GM21447 (cell line): Measurements from ENCODE around the gene PTPRS.
"Not testable (repeated sequence)": the region's sequence is repeated elsewhere in the genome, so short reads cannot be mapped to it uniquely, and the experiment has no call there.

ENCODE experiments used
- ATAC-seq: cut with Tn5 transposase; IDR thresholded peaks from one replicate; pipeline ENCODE4 v1.9.1; 2021; ENCODE audit not compliant: unreplicated experiment

The PTPRS gene

DNA sequence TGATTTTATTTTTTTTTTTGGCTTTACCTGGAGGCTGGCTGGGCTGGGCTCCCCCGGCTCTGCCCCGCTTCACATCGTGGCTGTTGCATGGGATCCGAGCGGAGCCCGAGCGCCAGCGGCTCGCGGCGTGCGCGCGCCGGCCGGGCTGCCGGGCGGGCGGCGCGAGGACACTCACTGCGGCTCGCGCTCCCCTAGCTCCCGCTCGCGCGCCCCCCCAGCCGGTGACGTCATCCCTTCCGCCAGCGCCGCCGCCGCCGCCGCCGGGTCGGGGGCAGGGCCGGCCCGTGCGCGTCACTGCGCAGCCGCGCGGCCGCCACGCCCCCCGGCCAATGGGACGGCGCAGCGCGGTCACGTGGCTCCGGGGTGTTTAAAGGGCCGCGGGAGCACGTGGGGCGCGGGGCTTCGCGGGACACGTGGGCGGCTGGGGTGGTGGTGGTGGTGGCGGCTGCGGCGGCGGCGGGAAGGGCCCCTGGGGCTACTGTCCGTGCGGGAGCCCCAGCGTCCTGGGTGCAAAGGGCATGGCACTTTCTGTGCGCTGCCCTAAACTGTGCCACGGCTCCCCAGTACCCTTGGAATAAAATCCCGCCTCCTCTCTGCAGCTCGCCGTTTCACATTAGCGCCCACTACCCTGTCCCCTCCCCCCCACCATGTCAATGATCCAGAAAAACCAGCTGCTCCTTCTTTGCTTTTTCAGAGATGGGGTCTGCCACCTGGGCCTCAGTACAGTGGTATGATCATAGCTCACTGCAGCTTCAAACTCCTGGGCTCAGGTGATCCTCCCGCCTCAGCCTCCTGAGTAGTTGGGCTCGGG is at the start of gene PTPRS:
Gene PTPRS (minus strand): TSS at position 176 of the 811 bp plus-strand sequence. CDS start 54,672 bp downstream, outside the sequence.
- no peak for ATAC-seq

GRCh38 chr19:5389353-5389752 is 48.7 kb upstream of the PTPRS start:
- no peak for ATAC-seq

DNA sequence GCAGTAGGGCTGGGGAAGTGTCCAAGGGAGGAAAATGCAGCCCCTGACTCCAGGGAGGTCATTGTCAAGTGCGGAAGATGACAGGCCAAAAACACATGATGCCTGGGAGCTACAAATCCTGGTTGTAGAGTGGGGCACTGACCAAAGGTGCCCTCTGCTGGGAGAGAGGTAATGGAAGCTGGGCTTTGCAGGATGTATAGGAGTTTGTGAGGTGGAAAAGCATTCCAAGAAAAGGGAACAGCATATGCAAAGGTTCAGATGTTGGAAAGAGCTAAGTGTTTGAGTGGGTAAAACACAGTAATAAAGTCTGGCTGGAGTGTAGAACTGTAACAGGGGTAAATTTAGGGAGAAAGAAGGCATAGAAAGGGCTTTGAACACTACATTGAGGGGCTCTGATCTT is 46.9 kb upstream of the PTPRS start:
- ATAC-seq, result no peak

GRCh38 chr19:5386841-5387240 is 46.2 kb upstream of the PTPRS start:
- ATAC-seq, result no peak

DNA sequence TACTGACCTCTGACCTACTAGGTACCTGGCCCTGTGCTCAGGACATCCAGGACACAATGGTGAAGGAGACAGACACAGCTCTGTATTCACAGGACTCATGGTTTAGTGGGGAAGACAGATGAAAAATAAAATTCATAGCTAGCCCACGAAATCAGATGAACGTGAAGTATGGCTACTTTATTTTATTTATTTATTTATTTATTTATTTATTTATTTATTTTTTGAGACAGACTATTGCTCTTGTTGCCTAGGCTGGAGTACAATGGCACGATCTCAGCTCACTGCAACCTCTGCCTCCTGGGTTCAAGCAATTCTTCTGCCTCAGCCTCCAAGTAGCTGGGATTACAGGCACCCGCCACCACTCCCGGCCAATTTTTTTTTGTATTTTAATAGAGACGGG is 40.6 kb upstream of the PTPRS start:
- not testable (repeated sequence) for ATAC-seq

GRCh38 chr19:5380215-5380919 is 39.8 kb upstream of the PTPRS start:
- ATAC-seq, result no peak

DNA sequence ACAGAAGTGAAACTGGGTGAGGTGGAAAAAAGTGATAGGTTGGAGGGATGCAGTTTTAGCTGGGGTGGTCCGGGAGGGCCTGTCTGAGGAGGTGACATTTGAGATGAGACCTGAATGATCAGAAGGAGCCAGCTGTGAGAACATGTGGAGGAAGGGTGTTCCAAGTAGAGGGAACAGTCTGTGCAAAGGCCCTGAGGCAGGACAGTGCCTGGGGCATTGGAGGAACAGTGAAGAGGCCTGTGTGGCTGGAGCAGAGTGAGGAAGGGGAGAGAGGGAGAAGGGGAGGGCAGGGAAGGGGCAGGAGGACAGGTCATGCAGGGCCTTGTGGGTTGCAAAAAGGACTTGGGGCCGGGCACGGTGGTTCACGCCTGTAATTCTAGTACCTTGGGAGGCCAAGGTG is 36.3 kb upstream of the PTPRS start:
- ATAC-seq, result no peak

DNA sequence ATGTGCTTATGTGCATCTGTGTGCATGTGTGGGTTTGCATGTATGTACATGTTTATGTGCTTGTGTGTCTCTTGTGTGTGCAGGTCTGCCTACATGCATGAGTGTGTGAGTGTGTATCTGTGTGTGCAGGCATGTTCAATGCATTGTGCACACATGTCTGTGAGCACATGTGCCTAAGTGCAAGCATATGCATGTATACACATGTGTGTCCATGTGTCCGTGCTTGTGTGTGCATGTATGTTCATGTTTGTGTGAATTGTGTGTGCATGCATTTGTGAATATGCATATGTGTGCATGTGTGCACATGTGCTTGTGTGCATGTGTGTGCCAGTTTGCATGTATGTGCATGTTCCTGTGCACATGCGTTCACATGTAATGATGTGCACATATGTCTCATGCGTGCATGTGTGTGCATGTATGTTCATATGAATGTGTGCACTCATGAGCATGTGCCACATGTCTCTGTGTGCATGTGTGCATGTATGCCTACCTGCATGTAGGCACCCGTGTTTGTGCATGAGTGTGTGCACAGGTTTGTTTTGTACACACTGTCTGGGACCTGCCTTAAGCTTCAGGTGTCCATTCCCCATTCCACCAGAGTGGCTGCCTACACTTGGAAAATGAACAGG is 32.1 kb upstream of the PTPRS start:
- ATAC-seq, result no peak

GRCh38 chr19:5369962-5370367 is 29.4 kb upstream of the PTPRS start:
- no peak for ATAC-seq

DNA sequence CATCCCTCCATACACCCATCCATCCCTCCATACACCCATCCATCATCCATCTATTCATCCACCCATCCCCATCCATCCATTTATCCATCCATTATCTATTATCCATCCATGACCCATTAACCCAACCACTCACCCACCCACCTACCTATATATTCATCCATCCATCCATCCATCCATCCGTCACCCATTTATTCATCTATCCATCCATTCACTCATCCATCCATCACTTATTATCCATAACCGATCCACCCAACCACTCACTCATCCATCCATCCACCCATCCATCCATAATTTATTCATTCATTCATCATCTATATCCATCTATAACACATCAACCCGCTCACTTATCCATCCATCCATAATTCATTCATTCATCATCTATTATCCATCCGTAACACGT is 28.7 kb upstream of the PTPRS start:
- no peak for ATAC-seq

DNA sequence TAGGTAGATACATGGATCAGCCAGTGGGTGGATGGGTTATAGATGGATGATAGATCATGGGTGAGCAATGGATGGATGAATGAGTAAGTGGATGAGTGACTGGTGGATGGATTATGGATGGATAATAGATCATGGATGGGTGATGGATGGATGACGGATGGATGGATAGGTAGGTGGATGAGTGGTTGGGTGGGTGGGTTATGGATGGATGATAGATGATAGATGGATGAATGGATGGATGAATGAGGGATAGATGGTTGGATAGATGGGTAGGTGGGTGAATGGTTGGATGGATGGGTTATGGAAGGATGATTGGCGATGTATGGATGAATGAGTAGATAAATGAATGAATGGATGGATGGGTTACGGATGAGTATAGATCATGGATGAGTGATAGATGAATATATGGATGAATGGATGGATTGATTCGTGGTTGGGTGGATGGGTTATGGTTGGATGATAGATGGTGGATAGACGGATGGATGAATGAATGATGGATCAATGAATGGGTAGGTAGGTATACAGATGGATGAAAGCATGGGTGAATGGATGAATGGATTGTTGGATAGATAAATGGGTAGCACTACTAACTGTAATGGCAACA is 27.0 kb upstream of the PTPRS start:
- no peak for ATAC-seq

- ATAC-seq, result no peak
These were observed 25.3 kb upstream of the PTPRS start for GRCh38 chr19:5365905-5366304.

DNA sequence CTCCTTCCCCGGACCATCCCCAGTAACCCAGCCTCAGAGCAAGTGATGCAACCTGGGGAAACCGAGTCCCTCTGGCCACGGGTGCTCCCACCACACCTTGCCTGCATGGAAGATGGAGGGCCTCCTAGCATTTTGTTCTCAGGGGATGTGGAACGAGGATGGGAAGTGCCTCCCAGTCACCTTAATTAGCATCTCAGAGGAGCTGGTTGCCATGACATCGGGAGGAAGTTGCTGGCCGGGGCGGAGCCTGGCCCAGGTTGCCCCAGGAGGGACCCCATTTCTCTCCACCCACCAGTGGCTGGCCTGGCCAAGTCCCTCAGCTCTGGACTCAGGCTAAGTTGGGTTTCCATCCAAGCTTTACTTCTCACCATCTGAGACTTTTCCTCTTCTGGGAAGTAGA is 24.1 kb upstream of the PTPRS start:
- no peak for ATAC-seq

DNA sequence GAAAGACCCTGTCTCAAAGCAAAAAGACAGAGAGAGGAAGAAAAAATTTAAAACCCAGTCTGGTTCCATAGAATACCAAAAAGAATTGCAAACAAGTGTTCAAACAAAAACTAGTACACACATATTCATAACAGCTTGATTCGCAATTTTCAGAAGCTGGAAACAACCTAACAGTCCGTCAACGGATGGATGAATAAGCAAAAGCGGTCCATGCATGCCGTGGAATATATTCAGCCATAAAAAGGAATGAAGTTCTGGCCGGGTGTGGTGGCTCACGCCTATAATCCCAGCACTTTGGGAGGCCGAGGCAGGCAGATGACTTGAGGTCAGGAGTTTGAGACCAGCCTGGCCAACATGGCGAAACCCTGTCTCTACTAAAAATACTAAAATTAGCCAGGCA is 21.2 kb upstream of the PTPRS start:
- ATAC-seq, result not testable (repeated sequence)

- no peak for ATAC-seq
These were observed 20.8 kb upstream of the PTPRS start for GRCh38 chr19:5361407-5361806.

DNA sequence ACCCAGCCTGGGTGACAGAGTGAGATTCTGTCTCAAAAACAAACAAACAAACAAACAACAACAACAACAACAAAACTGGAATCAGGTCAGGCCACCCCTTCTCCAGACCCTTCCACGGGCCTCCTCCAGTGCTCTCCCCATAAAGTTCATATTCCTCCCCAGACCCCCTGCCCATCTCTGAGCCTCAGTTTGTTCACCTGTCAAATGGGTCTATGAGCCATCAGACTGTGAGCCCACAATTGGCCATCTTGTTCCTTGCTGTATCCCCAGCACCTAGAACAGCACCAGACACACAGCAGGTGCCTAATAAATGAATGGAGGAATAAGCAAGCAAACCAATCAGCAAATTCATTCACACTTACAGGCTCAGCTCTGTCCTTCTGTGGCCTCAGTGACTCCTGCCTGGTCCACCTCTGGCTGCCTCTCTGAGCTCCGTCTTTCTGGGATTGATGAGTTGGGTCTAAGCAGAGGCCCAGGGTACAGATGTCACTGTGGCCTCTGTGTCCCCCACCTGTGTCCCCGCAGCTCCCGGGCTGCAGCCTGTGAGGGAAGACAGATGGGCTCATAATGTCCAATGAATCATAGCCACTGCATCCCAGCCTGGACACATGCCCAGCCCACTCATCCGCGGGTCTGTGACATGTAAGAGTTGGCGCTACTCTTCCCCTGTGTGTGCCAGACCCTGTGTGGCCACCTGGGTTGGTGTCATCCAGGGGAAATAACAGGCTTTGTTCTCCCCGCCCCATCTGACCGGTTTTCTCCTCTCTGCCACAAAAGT is 19.6 kb upstream of the PTPRS start:
- no peak for ATAC-seq

DNA sequence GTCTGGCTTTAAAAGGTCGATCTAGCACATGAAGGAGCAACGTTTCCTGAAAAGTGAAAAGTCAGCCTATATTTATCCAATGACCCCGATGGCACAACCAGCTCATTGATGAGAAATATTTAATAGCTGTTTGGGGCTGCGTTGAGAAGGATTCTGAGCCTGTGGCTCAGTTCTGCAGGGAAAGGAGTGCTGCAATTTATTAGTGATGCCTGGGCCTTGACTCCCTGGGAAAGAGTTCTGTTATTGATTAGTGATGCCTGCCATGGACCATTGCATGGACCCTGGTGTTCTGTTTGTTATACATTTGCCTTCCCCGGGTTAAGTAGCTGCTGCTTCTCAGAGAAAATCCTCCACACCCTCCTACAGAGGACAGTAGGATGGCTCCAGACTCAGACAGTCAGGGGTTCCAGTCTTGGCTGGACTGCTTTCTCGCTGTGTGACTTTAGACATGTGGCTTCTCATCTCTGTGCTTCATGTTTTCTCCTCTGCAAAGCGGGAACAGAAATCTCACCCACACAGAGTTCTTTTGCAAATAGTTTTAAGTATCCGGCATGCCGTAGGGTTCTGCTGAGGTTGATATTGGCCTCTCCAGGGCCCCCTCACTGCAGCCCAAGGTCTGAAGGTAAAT is 17.7 kb upstream of the PTPRS start:
- no peak for ATAC-seq

GRCh38 chr19:5357584-5357983 is 17.0 kb upstream of the PTPRS start:
- ATAC-seq, result no peak

DNA sequence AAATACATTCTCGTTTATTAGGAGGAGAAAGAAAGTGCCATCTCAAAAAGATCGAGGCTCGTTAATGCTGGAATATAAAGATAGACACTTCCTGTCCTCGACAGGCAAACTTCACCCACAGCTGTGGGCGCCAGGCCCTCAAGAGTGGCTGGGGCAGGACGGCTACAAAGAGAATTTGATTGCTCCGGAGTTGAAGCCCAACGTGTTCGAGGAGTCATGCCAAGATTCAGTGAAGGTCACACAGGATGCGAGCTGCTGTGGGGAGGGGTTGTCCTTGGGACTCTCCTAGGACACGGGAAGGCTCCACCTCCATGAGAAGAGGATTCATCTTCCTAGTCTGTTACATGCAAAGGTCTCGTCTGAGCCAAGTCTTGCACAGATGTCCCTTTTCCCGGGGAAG is 16.3 kb upstream of the PTPRS start:
- no peak for ATAC-seq

DNA sequence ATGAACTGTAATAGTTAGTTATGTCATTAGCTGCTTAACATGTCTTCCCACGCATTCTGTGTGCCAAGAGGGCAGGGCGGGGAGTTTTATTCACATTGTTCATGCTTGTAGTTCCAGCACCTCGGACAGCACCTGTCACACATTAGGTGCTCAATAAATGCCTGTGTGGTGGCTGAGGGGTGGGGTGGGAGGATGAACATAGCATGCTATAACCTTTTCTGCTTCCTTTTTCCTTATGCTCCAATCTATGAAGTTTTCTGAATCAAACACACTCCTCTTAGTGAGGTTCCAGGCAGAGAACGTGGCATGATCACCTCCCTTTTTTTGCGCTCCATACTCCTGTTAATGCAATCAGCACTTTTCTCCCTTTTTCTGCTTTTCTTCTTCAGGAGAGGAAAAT is 15.8 kb upstream of the PTPRS start:
- ATAC-seq, result no peak
